NCI-H2171 (cell line): ENCODE results near the gene PTGER4.
"Not testable (repeated sequence)": the region's sequence is repeated elsewhere in the genome, so short reads cannot be mapped to it uniquely, and the experiment has no call there.

ENCODE experiments used
- DNase-seq: peaks from one replicate; lab custom pipeline; 2025; lab: John Stamatoyannopoulos, UW

The PTGER4 gene

DNA sequence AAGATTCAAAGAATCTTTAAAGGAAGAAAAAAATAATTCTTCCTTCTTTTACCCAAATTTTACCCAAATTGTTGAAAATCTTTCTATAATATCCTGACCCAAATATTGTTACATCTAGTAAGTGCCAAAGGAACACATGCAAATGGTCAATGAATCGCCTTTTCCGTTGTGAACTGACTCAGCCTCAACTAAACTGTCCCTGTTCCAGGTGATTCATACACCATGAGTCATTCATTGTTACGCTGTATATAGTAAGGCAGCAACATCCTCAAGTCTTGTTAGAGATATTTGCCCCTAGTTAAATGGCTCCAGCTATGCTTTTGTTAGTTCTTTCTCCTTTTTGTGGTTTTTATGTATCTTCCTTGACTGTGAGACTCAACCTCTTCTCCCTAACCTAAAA is 9.7 kb downstream of the PTGER4 start:
- no peak for DNase-seq

DNA sequence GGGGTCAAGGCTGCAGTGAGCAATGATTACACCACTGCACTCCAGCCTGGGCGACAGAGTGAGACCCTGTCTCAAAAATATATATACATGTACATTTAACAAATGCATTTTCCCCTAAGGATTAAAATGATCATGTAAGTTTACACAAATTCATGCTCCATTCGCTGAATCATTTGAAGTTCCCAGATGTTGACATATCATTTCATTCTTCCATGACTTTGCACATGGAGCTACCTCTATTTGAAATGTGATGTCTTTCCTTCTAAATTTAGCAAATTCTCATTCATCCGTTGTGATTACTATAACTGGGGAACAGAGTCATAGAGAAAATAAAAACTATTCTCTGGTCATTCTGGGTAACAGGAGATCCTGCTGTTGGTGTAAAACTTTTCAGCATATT is 10.6 kb downstream of the PTGER4 start:
- DNase-seq: no peak

DNA sequence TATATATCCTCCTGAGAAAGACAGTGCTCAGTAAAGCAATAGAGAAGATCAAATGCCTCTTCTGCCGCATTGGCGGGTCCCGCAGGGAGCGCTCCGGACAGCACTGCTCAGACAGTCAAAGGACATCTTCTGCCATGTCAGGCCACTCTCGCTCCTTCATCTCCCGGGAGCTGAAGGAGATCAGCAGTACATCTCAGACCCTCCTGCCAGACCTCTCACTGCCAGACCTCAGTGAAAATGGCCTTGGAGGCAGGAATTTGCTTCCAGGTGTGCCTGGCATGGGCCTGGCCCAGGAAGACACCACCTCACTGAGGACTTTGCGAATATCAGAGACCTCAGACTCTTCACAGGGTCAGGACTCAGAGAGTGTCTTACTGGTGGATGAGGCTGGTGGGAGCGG is 12.2 kb downstream of the PTGER4 start:
- no peak for DNase-seq

DNA sequence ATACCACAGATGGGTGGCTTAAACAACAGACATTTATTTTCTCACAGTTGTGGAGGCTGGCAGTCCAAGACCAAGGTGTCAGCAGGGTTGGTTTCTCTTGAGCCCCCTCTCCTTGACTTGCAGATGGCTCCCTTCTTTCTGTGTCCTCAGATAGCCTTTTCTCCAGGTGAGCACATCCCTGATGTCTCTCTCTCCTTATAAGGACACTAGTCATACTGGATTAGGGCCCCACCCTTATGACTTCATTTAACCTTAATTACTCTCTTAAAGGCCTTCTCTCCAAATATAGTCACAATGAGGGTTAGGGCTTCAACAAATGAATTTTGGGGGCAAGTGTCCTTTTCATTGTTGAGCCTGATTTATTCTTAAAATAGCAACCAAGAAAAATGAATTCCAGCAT is 14.7 kb downstream of the PTGER4 start:
- DNase-seq: no peak

DNA sequence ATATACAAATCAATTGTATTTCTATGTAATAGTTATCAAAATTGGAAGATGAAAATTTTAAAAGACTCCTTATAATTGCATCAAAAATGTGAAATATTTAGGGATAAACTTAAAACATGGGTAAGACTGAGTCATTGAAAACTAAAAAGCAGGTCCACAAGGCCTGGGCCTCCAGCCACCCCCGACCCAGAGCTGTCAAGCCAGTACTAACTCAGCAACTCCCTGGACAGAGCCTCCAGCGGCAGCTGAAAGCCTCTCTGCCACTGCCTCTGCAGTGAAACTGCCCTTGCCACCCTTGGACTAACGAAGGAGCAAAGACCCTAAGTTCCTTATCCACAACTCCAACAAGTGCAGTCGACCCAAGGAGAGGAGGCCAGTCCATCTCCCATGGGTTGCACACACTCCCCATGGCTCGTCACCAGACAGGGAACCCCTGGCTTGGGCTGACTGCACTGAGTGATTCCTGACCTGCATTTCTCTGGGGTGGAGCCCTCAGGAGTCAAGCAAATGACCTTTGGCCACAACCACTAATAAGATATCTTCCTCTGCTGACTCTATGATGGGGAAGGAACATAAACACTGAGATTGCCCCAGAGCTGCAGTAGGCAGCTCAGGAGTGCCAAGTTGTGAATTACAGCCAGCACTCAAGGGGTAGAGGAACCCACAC is 20.5 kb downstream of the PTGER4 start:
- DNase-seq: no peak

DNA sequence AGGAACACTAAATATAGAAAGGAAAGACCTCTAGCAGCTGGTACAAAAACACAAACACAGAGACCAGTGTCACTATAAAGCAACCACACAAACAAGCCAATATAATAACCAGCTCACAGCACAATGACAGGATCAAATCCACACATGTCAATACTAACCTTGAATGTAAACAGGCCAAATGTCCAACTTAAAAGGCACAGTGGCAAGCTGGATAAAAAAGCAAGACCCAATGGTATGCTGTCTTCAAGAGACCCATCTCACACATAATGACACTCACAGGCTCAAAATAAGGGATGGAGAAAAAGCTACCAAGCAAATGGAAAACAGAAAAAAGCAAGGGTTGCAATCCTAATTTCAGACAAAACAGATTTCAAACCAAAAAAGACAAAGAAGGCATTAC is 22.3 kb downstream of the PTGER4 start:
- DNase-seq: not testable (repeated sequence)

DNA sequence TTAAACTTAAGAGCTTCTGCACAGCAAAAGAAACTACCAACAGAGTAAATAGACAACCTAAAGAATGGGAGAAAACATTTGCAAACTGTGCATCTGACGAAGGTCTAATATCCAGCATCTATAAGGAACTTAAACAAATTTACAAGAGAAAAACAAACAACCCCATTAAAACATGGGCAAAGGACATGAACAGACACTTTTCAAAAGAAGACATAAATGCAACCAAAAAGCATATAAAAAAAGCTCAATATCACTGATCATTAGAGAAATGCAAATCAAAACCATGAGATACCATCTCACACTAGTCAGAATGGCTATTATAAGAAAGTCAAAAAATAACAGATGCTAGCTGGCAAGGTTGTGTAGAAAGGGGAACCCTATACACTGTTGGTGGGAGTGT is 25.8 kb downstream of the PTGER4 start:
- not testable (repeated sequence) for DNase-seq

DNA sequence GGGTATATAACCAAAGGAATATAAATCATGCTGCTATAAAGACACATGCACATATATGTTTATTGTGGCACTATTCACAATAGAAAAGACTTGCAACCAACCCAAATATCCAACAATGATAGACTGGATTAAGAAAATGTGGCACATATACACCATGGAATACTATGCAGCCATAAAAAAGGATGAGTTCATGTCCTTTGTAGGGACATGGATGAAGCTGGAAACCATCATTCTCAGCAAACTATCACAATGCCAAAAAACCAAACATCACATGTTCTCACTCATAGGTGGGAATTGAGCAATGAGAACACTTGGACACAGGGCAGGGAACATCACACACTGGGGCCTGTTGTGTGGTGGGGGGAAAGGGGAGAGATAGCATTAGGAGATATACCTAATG is 30.9 kb downstream of the PTGER4 start:
- DNase-seq: not testable (repeated sequence)

DNA sequence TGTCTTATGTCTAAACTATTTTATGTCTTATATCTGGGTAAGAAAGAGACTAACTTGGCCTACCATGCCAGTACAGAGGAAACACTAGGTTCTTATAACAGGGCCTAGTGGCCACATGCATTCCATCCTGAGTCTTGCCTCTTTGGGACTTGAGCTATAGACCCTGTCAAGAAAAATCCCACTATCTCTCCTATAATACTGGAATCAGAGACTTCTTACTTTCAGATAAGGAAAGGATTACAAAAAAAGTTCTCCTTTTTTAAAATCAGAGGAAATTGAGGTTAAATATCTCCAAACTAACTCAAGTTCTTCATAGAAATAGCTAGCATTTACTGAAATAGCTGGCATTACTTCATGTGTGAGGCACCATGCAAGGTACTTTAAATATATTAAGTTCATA is 34.3 kb downstream of the PTGER4 start:
- no peak for DNase-seq

DNA sequence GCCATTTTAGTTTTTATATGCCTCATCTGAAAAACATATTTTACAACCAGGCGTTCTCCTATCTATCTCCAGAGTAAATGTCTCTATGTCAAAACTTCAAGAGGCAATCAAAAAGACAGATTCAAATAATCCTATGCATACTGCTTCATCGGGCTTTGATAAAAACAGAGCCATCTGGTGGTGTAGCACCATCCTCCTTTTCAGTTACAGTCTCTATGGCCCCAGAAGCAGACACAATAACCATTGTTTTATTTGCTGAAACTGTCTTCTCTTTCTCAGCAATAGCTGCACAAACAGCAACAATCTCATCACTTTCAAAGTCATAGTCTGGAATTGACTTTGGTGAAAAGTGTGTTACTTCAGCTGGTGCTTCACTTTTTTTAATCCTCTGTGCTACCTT is 36.3 kb downstream of the PTGER4 start:
- DNase-seq: no peak

DNA sequence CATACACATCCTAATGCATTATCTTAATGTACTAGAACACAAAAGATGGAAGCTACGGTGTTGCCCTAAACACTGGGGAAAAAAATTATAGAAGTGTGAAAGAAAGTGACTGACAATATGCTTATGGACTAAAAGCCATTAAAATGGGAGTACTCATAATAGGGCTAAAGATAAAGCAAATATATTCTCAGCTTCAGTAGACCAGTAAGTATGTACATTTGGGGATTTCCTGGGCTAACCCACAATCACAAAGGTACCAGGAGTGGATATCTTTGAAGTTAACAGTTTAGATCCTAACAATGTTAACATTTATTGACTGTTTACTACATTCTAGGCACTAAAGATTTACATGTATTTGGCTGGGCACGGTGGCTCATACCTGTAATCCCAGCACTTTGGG is 36.9 kb downstream of the PTGER4 start:
- no peak for DNase-seq

DNA sequence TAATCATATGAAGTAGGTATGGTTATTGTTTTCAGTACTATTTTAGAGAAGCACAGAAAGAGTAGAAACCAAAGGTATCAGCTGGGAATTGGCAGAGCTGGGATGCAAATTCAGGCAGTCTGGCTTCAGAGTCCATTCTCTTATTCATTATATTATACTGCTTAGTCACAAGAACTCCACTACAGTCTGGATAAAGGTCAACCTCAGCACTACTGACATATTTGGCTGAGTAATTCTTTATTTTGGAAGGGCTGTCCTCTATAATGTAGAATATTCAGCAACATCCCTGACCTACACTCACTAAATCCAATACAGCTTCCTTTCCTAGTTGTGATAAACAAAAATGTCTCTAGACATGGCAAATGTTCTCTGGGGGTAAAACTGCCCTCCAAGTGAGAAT is 37.6 kb downstream of the PTGER4 start:
- no peak for DNase-seq

DNA sequence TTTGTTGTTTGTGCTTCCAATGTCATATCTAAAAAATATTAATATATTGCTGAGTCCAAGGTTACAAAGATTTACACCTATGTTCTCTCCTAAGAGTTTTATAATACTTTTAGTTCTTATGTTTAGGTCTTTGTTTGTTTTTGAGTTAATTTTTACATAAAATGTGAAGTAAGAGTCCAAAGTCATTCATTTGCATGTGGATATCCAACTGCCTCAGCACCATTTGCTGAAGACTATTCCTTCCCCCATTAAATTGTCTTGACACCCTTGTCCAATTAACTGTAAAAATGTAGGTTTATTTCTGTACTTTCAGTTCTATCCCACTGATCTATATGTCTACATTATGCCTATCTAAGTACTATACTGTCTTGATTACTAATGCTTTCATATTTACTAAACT is 40.4 kb downstream of the PTGER4 start:
- no peak for DNase-seq

DNA sequence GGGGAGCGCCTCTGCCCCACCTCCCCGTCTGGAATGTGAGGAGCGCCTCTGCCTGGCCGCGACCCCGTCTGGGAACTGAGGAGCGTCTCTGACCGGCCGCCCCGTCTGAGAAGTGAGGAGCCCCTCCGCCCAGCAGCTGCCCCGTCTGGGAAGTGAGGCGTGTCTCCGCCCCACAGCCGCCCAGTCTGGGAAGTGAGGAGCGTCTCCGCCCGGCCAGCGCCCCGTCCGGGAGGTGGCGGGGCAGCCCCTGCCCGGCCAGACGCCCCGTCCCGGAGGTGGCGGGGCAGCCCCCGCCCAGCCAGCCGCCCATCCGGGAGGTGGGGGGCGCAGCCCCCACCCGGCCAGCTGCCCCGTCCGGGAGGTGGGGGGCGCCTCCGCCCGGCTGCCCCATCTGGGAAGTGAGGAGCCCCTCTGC is 42.8 kb downstream of the PTGER4 start:
- DNase-seq: not testable (repeated sequence)

DNA sequence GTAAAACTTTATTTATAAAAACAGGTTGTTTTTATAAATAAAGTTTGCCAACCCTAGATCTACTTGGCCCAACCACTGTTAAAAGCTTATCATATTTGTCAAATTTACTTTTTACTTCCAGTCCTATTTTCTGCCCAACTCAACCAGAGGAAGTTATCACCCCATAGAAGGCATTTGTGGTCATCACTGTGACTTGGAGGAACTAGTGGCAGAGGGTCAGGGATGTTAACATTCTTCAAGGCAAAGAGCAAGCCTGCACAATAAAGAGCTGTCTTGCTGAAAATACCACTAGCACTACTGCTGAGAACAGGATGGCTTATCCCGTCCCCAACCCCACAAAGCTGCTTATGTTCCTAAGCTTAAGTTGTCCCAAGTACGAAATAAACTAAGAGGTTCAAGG is 53.7 kb downstream of the PTGER4 start:
- no peak for DNase-seq

DNA sequence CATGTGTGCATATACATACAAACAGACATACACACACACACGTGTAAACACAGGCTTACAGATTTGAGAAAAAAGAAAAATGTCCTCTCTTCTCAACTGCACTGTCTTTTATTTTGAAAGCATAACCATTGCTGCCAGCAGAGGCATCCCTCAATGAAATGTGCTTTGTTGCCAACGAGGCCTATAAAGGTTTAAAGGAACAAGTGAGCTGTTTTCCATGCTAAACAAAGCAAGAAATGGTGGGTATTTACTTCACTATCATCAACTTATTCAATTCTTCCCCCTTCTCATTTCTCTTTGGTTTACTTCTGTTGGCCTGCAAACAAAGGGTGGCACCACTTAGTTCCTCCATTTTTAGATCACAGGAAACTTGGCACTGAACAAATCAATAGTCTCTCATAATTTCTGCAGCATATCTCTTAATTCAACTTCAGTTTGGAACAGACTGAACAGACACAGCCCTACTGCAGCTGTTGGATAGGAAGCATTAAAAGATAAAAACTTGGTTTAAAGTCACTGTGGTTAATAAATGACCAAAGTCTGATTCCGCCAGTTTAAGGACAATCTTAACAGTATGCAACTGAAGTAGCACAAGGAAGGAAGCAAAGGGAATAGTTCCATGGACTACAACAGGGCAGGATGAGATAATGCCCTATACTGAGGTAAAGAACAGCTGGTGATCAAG is 54.3 kb downstream of the PTGER4 start:
- no peak for DNase-seq

DNA sequence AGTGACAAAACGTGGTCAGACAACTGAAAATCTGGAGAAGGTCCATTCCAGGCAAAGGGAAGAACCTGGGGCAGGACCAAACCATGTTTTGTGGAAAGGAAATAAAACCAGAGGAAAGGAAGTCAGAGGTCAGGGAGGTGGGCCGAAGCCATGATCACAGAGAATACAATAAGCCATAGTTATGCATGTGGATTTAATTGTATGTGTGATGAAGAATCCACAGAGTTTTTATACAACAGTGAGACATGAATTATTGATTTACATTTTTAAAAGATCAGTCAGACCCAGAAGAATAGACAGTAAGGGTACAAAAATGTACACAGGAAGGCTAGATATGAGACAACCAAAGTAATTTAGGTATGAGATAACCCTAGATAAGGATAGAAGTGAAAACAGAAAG is 55.3 kb downstream of the PTGER4 start:
- no peak for DNase-seq

DNA sequence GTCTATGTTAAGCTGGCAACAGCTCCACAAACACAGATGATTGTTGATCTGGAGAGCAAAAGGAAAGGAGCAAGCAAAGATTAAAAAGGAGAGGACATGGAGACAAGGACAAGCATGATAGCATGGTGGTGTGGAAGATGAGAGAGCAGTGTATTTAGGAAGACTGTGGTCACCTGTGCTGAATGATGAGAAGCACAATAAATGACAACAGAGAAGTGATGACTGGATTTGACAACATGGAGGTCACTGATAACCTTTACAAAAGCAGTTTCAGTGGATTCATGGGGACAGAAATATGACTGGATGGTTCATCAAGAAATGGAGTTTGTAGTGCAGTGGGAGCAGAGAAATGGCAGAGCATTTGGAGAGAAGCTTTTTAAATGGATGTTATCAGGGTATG is 55.9 kb downstream of the PTGER4 start:
- DNase-seq: no peak

DNA sequence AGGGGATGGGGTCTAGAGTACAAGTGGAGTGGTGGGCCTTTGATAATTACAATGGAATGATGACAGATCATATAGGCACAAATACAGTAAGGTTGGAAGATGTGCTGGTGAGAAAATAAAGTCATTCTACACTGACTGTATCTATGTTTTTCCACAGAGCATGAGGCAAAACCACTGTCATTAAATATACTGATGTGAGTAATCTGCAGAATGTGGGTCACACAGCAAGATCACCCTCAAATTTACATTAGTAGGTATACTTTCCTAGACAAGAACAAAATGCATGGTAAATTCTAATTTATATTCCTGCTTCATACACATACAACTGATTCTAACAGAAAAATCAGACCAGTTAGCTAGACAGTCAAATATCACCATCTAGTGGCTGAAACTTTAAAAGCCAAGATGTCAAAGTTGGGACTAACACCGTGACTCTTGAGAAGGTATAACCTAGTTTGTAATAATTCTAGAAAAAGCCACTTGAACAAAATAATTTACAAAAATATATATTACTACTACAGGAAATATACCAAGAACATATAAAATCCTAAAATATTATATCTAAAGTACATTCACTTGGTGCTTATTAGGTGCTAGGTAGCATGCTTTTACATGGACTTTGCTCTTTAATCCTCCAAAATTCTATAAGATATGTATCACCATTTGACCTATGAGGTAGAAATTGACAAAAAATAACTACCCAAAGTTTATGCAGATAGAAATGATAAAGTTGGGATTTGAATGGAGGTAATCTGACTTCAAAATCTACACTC is 56.6 kb downstream of the PTGER4 start:
- no peak for DNase-seq

DNA sequence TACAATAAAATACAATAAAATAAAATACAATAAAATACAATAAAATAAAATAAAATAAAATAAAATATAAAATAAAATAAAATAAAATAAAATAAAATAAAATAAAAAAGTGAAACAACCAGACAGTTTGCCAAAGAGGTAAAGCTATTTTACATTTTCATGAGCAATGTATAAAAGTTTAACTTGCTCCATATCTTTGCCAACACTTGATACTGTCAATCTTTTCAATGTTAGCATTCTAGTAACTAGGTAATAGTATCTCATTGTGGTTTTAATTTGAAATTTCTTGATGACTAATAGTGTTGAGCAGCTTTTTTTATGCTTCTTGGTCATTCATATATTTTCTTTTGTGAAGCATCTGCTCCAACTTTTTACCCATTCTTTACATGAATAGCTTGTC is 58.8 kb downstream of the PTGER4 start:
- no peak for DNase-seq
